ENCODE results near the gene ZMYM3. TPM values are rescaled to one million over a fixed set of nuclear protein-coding genes. Genes with fewer than 3 reads are reported as not detected.

The ZMYM3 gene
- total RNA-seq, 2 experiments from 2014 or later, result 23.8 to 40.3 TPM

GRCh38 chrX:71252221-71252620 is 1.7 kb downstream of the ZMYM3 start:
- no peak for DNase-seq (ENCODE audit: low spot score)
- Histone ChIP-seq H3K9me3 (ENCODE audit: low read length) (no peaks in the 10 kb centered on the region), H3K79me2 (ENCODE audit: insufficient read depth, low read depth, low read length) (peaks cover 8% of the 10 kb centered on the region; the same call in 1 of the 2 replicates), H3K4me1 (ENCODE audit: insufficient read depth, low read length, poor library complexity, severe bottlenecking) (peaks cover 24% of the 10 kb centered on the region), H4K20me1 (ENCODE audit: insufficient read depth, low read length) (no peaks in the 10 kb centered on the region), H3K27ac (ENCODE audit: low read depth, low read length, poor library complexity, severe bottlenecking) (no peak overlapping the region), H3K9me2 (ENCODE audit: insufficient read depth, low read length) (no peaks in the 10 kb centered on the region), H2AFZ (ENCODE audit: low read length) (no peak overlapping the region), H3K4me2 (ENCODE audit: low read length) (peak overlapping the region; percentile 90), H3K4me3 (ENCODE audit: low read depth, low read length, poor library complexity, severe bottlenecking) (peak overlapping the region; percentile 96), H3K36me3 (ENCODE audit: insufficient read depth, low read length) (peaks cover 17% of the 10 kb centered on the region; the same call in 1 of the 2 replicates)
- TF ChIP-seq CTCF (conservative IDR thresholded peaks at IDR 0.05; ENCODE audit: low read length), result no peak
- no peak for TF ChIP-seq EZH2phosphoT487 (IDR thresholded peaks at IDR 0.05; ENCODE audit: borderline replicate concordance, low read depth, low read length)
- ChIA-PET POLR2A (no interaction called here), CTCF (ENCODE audit: unreplicated experiment) (no interaction called here)
- BruUV-seq (replicated peaks), result no TSS peak
- intact Hi-C loops (cut with micrococcal nuclease; ENCODE audit: unreplicated experiment), result loop anchor here (5.0 kb wide), 1 partner anchor 55 kb away; no protein-coding TSS in a partner anchor

GRCh38 chrX:71251466-71251973 is 2.4 kb downstream of the ZMYM3 start:
- H3K79me2 ChIP-seq (ENCODE audit: insufficient read depth, low read depth, low read length), result peaks cover 8% of the 10 kb centered on the region; the same call in 1 of the 2 replicates
- H2AFZ ChIP-seq (ENCODE audit: low read length), result no peak overlapping the region
- POLR2A ChIA-PET, result no interaction called here
- peaks cover 24% of the 10 kb centered on the region for H3K4me1 ChIP-seq (ENCODE audit: insufficient read depth, low read length, poor library complexity, severe bottlenecking)
- H3K9me3 ChIP-seq (ENCODE audit: low read length), result no peaks in the 10 kb centered on the region
- BruUV-seq (replicated peaks), result no TSS peak
- H3K4me2 ChIP-seq (ENCODE audit: low read length), result peak overlapping the region; percentile 90; the same call in 1 of the 2 replicates
- CTCF ChIA-PET (ENCODE audit: unreplicated experiment), result no interaction called here
- no peaks in the 10 kb centered on the region for H3K9me2 ChIP-seq (ENCODE audit: insufficient read depth, low read length)
- no peak overlapping the region for H3K27ac ChIP-seq (ENCODE audit: low read depth, low read length, poor library complexity, severe bottlenecking)
- H3K4me3 ChIP-seq (ENCODE audit: low read depth, low read length, poor library complexity, severe bottlenecking), result no peak overlapping the region
- no peak for TF ChIP-seq EZH2phosphoT487 (IDR thresholded peaks at IDR 0.05; ENCODE audit: borderline replicate concordance, low read depth, low read length)
- no peak for TF ChIP-seq CTCF (conservative IDR thresholded peaks at IDR 0.05; ENCODE audit: low read length)
- no peak for DNase-seq (ENCODE audit: low spot score)
- peaks cover 24% of the 10 kb centered on the region for H3K36me3 ChIP-seq (ENCODE audit: insufficient read depth, low read length)
- H4K20me1 ChIP-seq (ENCODE audit: insufficient read depth, low read length), result no peaks in the 10 kb centered on the region
- intact Hi-C loops (cut with micrococcal nuclease; ENCODE audit: unreplicated experiment), result loop anchor here (5.0 kb wide), 1 partner anchor 54 kb away; no protein-coding TSS in a partner anchor

- H3K4me1 ChIP-seq (ENCODE audit: insufficient read depth, low read length, poor library complexity, severe bottlenecking), result peaks cover 21% of the 10 kb centered on the region
- no TSS peak for BruUV-seq (replicated peaks)
- no peak overlapping the region for H3K27ac ChIP-seq (ENCODE audit: low read depth, low read length, poor library complexity, severe bottlenecking)
- H3K9me3 ChIP-seq (ENCODE audit: low read length), result no peaks in the 10 kb centered on the region
- POLR2A ChIA-PET, result no interaction called here
- no peaks in the 10 kb centered on the region for H3K9me2 ChIP-seq (ENCODE audit: insufficient read depth, low read length)
- DNase-seq (ENCODE audit: low spot score), result no peak
- H3K79me2 ChIP-seq (ENCODE audit: insufficient read depth, low read depth, low read length), result peaks cover 8% of the 10 kb centered on the region; the same call in 1 of the 2 replicates
- no peak overlapping the region for H3K4me3 ChIP-seq (ENCODE audit: low read depth, low read length, poor library complexity, severe bottlenecking)
- TF ChIP-seq CTCF (conservative IDR thresholded peaks at IDR 0.05; ENCODE audit: low read length), result no peak
- intact Hi-C loops (cut with micrococcal nuclease; ENCODE audit: unreplicated experiment), result loop anchor here (5.0 kb wide), 1 partner anchor 54 kb away; no protein-coding TSS in a partner anchor
- no peak overlapping the region for H2AFZ ChIP-seq (ENCODE audit: low read length)
- no peak overlapping the region for H3K4me2 ChIP-seq (ENCODE audit: low read length)
- peaks cover 29% of the 10 kb centered on the region for H3K36me3 ChIP-seq (ENCODE audit: insufficient read depth, low read length)
- CTCF ChIA-PET (ENCODE audit: unreplicated experiment), result no interaction called here
- no peaks in the 10 kb centered on the region for H4K20me1 ChIP-seq (ENCODE audit: insufficient read depth, low read length)
Observed at GRCh38 chrX:71250841-71251240, 3.1 kb downstream of the ZMYM3 start.
